ENCODE measurements around the gene CREBZF.

GRCh38 chr11:85663080-85663752 lies 1.7 kb downstream of the CREBZF start:
- TF ChIP-seq GATA1 (IDR thresholded peaks at IDR 0.05; ENCODE audit: low read depth, low read length): no peak
- no peak for TF ChIP-seq POLR2A (IDR thresholded peaks at IDR 0.05; ENCODE audit: low read length)

Data from erythroblast (primary cell).